Measurements from ENCODE around the gene CREM. TPM values are rescaled to one million over a fixed set of nuclear protein-coding genes. Genes with fewer than 3 reads are reported as not detected.

CREM gene
- total RNA-seq, 1 experiment from 2014 or later, result 20.0 TPM

DNA sequence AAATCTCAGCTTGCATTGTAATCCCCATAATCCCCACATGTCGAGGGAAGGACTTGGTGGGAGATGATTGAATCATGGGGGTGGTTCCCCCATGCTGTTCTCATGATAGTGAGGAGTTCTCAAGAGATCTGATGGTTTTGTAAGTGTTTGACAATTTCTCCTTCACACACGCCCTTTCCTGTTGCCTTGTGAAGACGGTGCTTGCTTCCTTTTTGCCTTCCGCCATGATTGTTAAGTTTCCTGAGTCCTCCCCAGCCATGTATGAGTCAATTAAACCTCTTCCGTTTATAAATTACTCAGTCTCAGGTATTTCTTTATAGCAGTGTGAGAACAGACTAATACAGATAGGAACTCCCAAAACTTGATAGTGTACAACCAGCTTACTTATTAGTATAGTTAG lies 98.6 kb downstream of the CREM start:
- TF ChIP-seq, protein P1, sequence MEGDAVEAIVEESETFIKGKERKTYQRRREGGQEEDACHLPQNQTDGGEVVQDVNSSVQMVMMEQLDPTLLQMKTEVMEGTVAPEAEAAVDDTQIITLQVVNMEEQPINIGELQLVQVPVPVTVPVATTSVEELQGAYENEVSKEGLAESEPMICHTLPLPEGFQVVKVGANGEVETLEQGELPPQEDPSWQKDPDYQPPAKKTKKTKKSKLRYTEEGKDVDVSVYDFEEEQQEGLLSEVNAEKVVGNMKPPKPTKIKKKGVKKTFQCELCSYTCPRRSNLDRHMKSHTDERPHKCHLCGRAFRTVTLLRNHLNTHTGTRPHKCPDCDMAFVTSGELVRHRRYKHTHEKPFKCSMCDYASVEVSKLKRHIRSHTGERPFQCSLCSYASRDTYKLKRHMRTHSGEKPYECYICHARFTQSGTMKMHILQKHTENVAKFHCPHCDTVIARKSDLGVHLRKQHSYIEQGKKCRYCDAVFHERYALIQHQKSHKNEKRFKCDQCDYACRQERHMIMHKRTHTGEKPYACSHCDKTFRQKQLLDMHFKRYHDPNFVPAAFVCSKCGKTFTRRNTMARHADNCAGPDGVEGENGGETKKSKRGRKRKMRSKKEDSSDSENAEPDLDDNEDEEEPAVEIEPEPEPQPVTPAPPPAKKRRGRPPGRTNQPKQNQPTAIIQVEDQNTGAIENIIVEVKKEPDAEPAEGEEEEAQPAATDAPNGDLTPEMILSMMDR (conservative IDR thresholded peaks at IDR 0.05), result no peak
- Histone ChIP-seq H3K9me3 (ENCODE audit: control insufficient read depth, low read depth, low read length) (no peaks in the 10 kb centered on the region), H3K56ac (ENCODE audit: insufficient read length, low read depth, low read length) (no peak overlapping the region), H4K5ac (ENCODE audit: insufficient read length, low read depth, low read length) (no peak overlapping the region), H3K23ac (ENCODE audit: insufficient read length, low read depth, low read length) (no peak overlapping the region), H4K8ac (replicated peaks; ENCODE audit: insufficient read length, low read depth, low read length) (no peak overlapping the region), H3K4me2 (ENCODE audit: insufficient read depth, insufficient read length, low read length) (no peak overlapping the region), H4K91ac (ENCODE audit: insufficient read length, low read depth, low read length) (no peak overlapping the region), H3K27ac (ENCODE audit: insufficient read length, low read depth, low read length) (no peak overlapping the region), H2BK120ac (ENCODE audit: low read depth, low read length, poor library complexity, severe bottlenecking) (no peak overlapping the region), H3K79me1 (ENCODE audit: insufficient read depth, low read depth, low read length, poor library complexity, severe bottlenecking) (no peaks in the 10 kb centered on the region), H3K4me1 (ENCODE audit: insufficient read depth, low read length) (peaks cover 2% of the 10 kb centered on the region; the same call in 1 of the 2 replicates), H2BK20ac (ENCODE audit: low read depth, low read length, poor library complexity, severe bottlenecking) (no peak overlapping the region), H3K27me3 (ENCODE audit: insufficient read depth, low read length) (no peaks in the 10 kb centered on the region), H3T11ph (ENCODE audit: low read length) (no peak overlapping the region), H2BK5ac (ENCODE audit: insufficient read length, low read length) (no peak overlapping the region), H3K18ac (ENCODE audit: insufficient read length, low read depth, low read length) (no peak overlapping the region), H2AK5ac (ENCODE audit: insufficient read length, low read length) (no peak overlapping the region), H2BK12ac (ENCODE audit: insufficient read length, low read depth, low read length) (no peak overlapping the region), H2BK15ac (ENCODE audit: low read depth, low read length) (no peak overlapping the region), H3K4ac (ENCODE audit: low read depth, low read length) (no peak overlapping the region), H3K79me2 (ENCODE audit: insufficient read depth, low read length) (no peaks in the 10 kb centered on the region), H3K9ac (ENCODE audit: extremely low read depth, insufficient read length, low read length) (no peak overlapping the region), H3K23me2 (ENCODE audit: insufficient read length, low read depth, low read length, poor library complexity, severe bottlenecking) (no peaks in the 10 kb centered on the region), H4K20me1 (ENCODE audit: control insufficient read depth, insufficient read depth, insufficient read length) (no peaks in the 10 kb centered on the region), H2AFZ (ENCODE audit: low read length) (no peak overlapping the region), H3K14ac (ENCODE audit: insufficient read depth, low read length) (no peak overlapping the region)
- Mint-ChIP-seq H3K9me3 (no peaks in the 10 kb centered on the region), H3K4me1 (peaks cover 4% of the 10 kb centered on the region in 2 experiments), H3K27ac (no peak overlapping the region), H3K4me3 (no peak overlapping the region), H3K36me3 (ENCODE audit: insufficient read depth in 1 of 3, low read depth in 3 of 3) (no peaks in the 10 kb centered on the region), H3K27me3 (ENCODE audit: low read depth) (no peaks in the 10 kb centered on the region)
- WGBS (ENCODE audit: extremely low coverage, insufficient read length, low lambda C conversion rate), result no CpG with 5 or more reads among the region's 5 CpGs
- no peak for DNase-seq
